Measurements from ENCODE around the gene KLRG1. TPM values are rescaled to one million over a fixed set of nuclear protein-coding genes. Genes with fewer than 3 reads are reported as not detected.

KLRG1 gene
- total RNA-seq, 2 donors from 2014 or later = 3.0 to 4.8 TPM

DNA sequence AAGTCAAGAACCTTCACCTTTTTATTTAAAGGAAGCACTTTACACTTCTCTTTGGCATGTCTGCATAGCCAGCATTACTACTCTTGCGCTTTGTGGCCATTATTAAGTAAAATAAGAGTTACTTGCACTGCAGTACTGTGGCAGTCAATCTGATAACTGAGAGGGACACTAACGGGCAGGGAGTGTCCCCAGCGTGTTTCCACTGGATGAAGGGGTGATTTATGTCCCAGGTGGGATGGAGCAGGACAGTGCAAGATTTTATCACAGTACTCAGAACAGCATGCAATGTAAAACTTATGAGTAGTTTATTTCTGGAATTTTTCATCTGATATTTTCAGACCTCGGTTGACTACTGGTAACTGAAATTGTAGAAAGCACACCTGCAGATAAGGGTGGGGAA is 31.8 kb upstream of the KLRG1 start:
- H3K27ac Mint-ChIP-seq = no peak overlapping the region
- peaks cover 6% of the 10 kb centered on the region for H3K9me3 Mint-ChIP-seq
- H3K36me3 Mint-ChIP-seq (ENCODE audit: low read depth) = no peaks in the 10 kb centered on the region
- H3K27me3 Mint-ChIP-seq = no peaks in the 10 kb centered on the region
- no peak for ATAC-seq (replicated peaks)
- H3K4me1 Mint-ChIP-seq = peaks cover 42% of the 10 kb centered on the region
- H3K4me3 Mint-ChIP-seq = no peak overlapping the region

- H3K4me3 Mint-ChIP-seq = no peak overlapping the region
- no peaks in the 10 kb centered on the region for H3K36me3 Mint-ChIP-seq (ENCODE audit: low read depth)
- ATAC-seq (replicated peaks) = no peak
- peaks cover 37% of the 10 kb centered on the region for H3K4me1 Mint-ChIP-seq
- H3K27me3 Mint-ChIP-seq = no peaks in the 10 kb centered on the region
- peaks cover 2% of the 10 kb centered on the region for H3K9me3 Mint-ChIP-seq
- no peak overlapping the region for H3K27ac Mint-ChIP-seq
Observed at GRCh38 chr12:8958066-8958465, 31.3 kb upstream of the KLRG1 start.

DNA sequence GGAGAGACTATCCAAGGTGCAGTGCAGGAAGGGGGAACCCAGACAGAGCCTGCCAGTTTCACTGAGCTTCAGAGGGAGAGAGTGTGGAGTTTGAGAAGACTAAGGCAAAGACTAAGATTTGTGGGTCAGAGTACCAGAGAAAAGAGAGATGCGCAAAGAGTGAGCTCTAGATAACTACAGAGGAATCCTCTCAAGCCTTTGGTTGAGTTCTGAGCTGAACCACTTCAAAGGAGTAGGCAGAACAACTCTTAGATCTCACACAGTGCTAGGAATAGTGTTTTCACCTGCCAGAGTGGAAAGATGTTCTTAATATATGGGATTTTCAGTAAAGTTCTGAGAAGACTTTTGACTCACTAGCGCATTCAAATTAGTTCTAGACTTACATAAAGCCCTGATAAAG is 29.2 kb upstream of the KLRG1 start:
- Mint-ChIP-seq H3K4me1 (peaks cover 25% of the 10 kb centered on the region), H3K9me3 (no peaks in the 10 kb centered on the region), H3K27me3 (no peaks in the 10 kb centered on the region), H3K27ac (peak overlapping the region; percentile 53), H3K4me3 (peak overlapping the region; percentile 40), H3K36me3 (ENCODE audit: low read depth) (no peaks in the 10 kb centered on the region)
- ATAC-seq (replicated peaks) = peak; percentile 63

- Mint-ChIP-seq H3K9me3 (peaks cover 9% of the 10 kb centered on the region), H3K36me3 (ENCODE audit: low read depth) (no peaks in the 10 kb centered on the region), H3K4me3 (no peak overlapping the region), H3K27ac (no peak overlapping the region), H3K27me3 (no peaks in the 10 kb centered on the region), H3K4me1 (no peaks in the 10 kb centered on the region)
- ATAC-seq (replicated peaks) = no peak
Observed at GRCh38 chr12:8968761-8969160, 20.6 kb upstream of the KLRG1 start.

DNA sequence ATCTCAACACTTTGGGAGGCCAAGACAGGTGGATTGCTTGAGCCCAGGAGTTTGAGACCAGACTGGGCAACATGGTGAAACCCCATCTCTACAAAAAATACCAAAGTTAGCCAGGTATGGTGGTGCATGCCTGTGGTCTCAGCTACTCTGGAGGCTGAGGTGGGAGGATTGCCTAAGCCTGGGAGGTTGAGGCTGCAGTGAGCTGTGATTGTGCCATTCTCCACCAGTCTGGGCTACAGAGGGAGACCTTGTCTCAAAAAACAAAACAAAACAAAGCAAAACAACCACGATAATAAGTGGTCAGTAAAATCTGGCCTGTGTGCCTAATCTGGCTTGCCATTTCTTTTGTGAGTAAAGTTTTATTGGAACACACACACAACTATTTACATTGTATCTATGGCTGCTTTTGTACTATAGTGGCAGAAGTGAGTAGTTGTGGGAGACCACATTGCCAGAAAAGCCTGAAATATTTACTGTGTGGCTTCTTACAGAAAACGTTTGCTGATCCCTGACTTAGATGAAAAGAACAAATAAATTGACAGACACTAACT is 19.4 kb upstream of the KLRG1 start:
- Mint-ChIP-seq H3K36me3 (ENCODE audit: low read depth) (no peaks in the 10 kb centered on the region), H3K4me1 (no peaks in the 10 kb centered on the region), H3K4me3 (no peak overlapping the region), H3K27me3 (no peaks in the 10 kb centered on the region), H3K27ac (peak overlapping the region; percentile 37), H3K9me3 (peaks cover 9% of the 10 kb centered on the region)
- ATAC-seq (replicated peaks) = no peak

- Mint-ChIP-seq H3K36me3 (ENCODE audit: low read depth) (no peaks in the 10 kb centered on the region), H3K4me3 (no peak overlapping the region), H3K27ac (peak overlapping the region; percentile 37), H3K27me3 (no peaks in the 10 kb centered on the region), H3K9me3 (peaks cover 11% of the 10 kb centered on the region), H3K4me1 (no peaks in the 10 kb centered on the region)
- no peak for ATAC-seq (replicated peaks)
Observed at GRCh38 chr12:8970432-8970831, 18.9 kb upstream of the KLRG1 start.

GRCh38 chr12:8980137-8980536 is 9.2 kb upstream of the KLRG1 start:
- Mint-ChIP-seq H3K27ac (no peak overlapping the region), H3K9me3 (peaks cover 24% of the 10 kb centered on the region), H3K36me3 (ENCODE audit: low read depth) (no peaks in the 10 kb centered on the region), H3K4me1 (peaks cover 9% of the 10 kb centered on the region), H3K4me3 (no peak overlapping the region), H3K27me3 (no peaks in the 10 kb centered on the region)
- no peak for ATAC-seq (replicated peaks)

GRCh38 chr12:8985213-8985754 is 4.1 kb upstream of the KLRG1 start:
- peaks cover 4% of the 10 kb centered on the region for H3K9me3 Mint-ChIP-seq
- no peaks in the 10 kb centered on the region for H3K27me3 Mint-ChIP-seq
- ATAC-seq (replicated peaks) = no peak
- peaks cover 18% of the 10 kb centered on the region for H3K4me1 Mint-ChIP-seq
- no peak overlapping the region for H3K4me3 Mint-ChIP-seq
- no peak overlapping the region for H3K27ac Mint-ChIP-seq
- no peaks in the 10 kb centered on the region for H3K36me3 Mint-ChIP-seq (ENCODE audit: low read depth)

- no peak for ATAC-seq (replicated peaks)
- Mint-ChIP-seq H3K4me3 (peak overlapping the region; percentile 37), H3K27ac (no peak overlapping the region)
Observed at GRCh38 chr12:8987163-8987562, 2.2 kb upstream of the KLRG1 start.

DNA sequence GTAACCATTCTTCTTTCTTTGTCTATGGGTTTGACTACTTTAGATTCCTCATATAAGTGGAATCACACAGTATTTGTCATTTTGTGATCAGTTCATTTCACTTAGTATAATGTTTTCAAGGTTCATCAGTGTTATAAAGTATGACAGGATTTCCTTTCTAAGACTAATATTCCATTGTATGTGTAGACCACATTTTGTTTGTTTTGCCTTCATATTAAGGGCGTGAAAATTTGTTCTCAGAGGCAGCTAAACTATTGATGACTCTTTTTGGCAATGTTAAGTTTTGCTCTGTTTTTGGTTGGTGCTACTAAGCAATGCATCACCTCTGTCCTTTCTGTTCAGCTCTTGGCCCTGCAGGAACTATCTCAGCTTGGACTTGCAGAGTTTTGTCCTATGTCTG is 1.7 kb upstream of the KLRG1 start:
- no peak overlapping the region for H3K27ac Mint-ChIP-seq
- peaks cover 4% of the 10 kb centered on the region for H3K9me3 Mint-ChIP-seq
- no peaks in the 10 kb centered on the region for H3K27me3 Mint-ChIP-seq
- peaks cover 24% of the 10 kb centered on the region for H3K4me1 Mint-ChIP-seq
- no peaks in the 10 kb centered on the region for H3K36me3 Mint-ChIP-seq (ENCODE audit: low read depth)
- peak overlapping the region; percentile 37 for H3K4me3 Mint-ChIP-seq
- ATAC-seq (replicated peaks) = peak; percentile 63

More at GRCh38 chr12:8987163-8987562, 2.2 kb upstream of the KLRG1 start:
- peaks cover 4% of the 10 kb centered on the region for H3K9me3 Mint-ChIP-seq
- H3K36me3 Mint-ChIP-seq (ENCODE audit: low read depth) = no peaks in the 10 kb centered on the region
- no peaks in the 10 kb centered on the region for H3K27me3 Mint-ChIP-seq
- peaks cover 20% of the 10 kb centered on the region for H3K4me1 Mint-ChIP-seq

- peak overlapping the region; percentile 56 for H3K27ac Mint-ChIP-seq
- no peaks in the 10 kb centered on the region for H3K9me3 Mint-ChIP-seq
- ATAC-seq (replicated peaks) = peak; percentile 17
- no peaks in the 10 kb centered on the region for H3K36me3 Mint-ChIP-seq (ENCODE audit: low read depth)
- peaks cover 42% of the 10 kb centered on the region for H3K4me1 Mint-ChIP-seq
- H3K27me3 Mint-ChIP-seq = no peaks in the 10 kb centered on the region
- H3K4me3 Mint-ChIP-seq = peak overlapping the region; percentile 69
Observed at GRCh38 chr12:8991371-8992345, 2.3 kb downstream of the KLRG1 start.

DNA sequence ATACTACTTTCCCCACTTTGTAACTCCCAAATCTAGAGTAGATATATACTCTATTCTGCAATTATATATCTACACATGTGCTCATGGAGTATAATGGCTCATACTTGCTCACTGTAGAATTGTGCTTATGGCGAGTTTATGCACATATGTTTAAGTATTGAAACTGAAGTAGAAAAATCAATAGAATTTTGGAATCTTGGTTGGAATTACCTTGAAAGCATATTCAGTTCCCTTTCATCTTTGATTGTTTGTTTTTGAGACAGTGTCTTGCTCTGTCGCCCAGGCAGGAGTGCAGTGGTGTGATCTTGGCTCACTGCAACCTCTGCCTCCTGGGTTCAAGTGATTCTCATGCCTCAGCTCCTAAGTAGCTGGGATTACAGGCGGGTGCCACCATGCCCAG is 4.5 kb downstream of the KLRG1 start:
- Mint-ChIP-seq H3K27me3 (no peaks in the 10 kb centered on the region), H3K36me3 (ENCODE audit: low read depth) (no peaks in the 10 kb centered on the region), H3K9me3 (no peaks in the 10 kb centered on the region), H3K4me1 (peaks cover 34% of the 10 kb centered on the region), H3K4me3 (peak overlapping the region; percentile 39), H3K27ac (no peak overlapping the region)
- no peak for ATAC-seq (replicated peaks)

DNA sequence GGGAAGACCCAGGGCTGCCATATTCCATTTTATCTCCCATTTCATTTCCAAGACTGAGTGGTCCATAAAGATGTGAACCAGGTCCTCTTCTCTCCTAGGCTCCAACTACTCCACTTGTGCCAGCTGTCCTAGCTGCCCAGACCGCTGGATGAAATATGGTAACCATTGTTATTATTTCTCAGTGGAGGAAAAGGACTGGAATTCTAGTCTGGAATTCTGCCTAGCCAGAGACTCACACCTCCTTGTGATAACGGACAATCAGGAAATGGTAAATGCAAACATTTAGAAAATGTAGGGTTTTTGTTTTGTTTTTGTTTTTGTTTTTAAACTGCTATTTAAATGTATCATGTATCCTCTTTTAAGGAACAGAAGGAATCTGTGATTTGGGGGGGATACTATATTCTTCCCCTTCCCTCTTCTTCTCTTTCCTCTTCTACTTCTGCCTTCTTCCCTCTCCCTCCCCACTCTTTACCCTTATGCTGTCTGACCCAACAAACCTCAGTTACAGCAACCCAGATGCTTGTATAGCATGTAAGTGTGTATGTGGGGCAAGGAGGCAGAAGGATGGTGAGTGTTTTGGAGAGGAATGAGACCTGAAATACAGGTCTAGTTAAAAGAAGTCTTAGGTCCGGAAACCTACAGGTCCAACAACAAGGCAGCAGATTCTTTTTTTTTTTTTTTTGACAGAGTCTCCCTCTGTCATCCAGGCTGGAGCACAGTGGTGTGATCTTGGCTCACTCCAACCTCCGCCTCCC is 5.9 kb downstream of the KLRG1 start:
- Mint-ChIP-seq H3K9me3 (no peaks in the 10 kb centered on the region), H3K4me1 (peaks cover 37% of the 10 kb centered on the region), H3K27me3 (no peaks in the 10 kb centered on the region), H3K36me3 (ENCODE audit: low read depth) (no peaks in the 10 kb centered on the region), H3K4me3 (peak overlapping the region; percentile 39), H3K27ac (peak overlapping the region; percentile 80)
- ATAC-seq (replicated peaks) = no peak

DNA sequence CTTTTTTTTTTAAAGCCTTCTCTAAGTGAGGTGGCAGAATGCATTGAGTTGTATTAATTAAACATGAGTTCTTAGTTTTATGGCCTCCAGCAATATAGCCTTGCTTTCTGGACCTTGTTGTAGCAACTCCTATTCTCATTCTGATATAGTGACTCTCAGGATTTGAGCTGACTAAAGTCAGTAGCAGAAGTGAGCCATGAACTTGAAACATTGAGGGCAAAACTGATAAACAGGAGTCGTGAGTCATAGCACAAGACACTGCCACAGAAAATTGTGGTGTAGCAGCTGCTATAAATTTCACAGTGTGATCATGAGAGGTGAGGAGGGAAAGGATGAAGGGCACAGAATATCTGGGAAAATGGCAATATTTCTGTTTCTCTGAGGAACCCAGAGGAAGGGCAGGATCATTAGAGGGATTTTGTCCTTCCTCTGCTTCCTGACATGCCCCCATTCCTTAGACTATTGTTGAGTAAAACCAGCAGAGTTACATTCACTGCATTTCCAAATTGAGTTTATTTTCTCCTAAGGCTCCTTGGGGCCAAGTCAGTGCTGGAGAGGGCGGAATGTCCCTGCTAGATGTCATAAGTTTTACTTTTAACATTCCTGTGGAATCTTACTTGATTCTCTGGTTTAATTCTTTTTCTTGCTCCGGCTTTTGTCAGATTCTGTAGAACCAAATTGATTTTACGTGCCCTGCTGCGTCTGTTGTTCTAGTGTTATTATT is 7.5 kb downstream of the KLRG1 start:
- Mint-ChIP-seq H3K27ac (peak overlapping the region; percentile 80), H3K4me3 (peak overlapping the region; percentile 32), H3K9me3 (no peaks in the 10 kb centered on the region), H3K36me3 (ENCODE audit: low read depth) (no peaks in the 10 kb centered on the region), H3K4me1 (peaks cover 41% of the 10 kb centered on the region), H3K27me3 (no peaks in the 10 kb centered on the region)
- ATAC-seq (replicated peaks) = peak; percentile 97
